ENCODE data around the gene TNN. TPM values are rescaled to one million over a fixed set of nuclear protein-coding genes. Genes with fewer than 3 reads are reported as not detected.

The TNN gene
- total RNA-seq, 1 donor from 2014 or later: not detected

GRCh38 chr1:175171036-175171913 is 103.6 kb downstream of the TNN start:
- intact Hi-C loops (cut with micrococcal nuclease): no loop called here

- intact Hi-C loops (cut with micrococcal nuclease): no loop called here
Measured at GRCh38 chr1:175172503-175172902, 104.9 kb downstream of the TNN start.

GRCh38 chr1:175173531-175173930 is 105.9 kb downstream of the TNN start:
- intact Hi-C loops (cut with micrococcal nuclease): no loop called here

GRCh38 chr1:175174309-175175102 is 106.9 kb downstream of the TNN start:
- intact Hi-C loops (cut with micrococcal nuclease): no loop called here

GRCh38 chr1:175176246-175176645 is 108.6 kb downstream of the TNN start:
- intact Hi-C loops (cut with micrococcal nuclease): no loop called here

GRCh38 chr1:175178056-175178455 is 110.4 kb downstream of the TNN start:
- intact Hi-C loops (cut with micrococcal nuclease): no loop called here

- intact Hi-C loops (cut with micrococcal nuclease): no loop called here
Measured at GRCh38 chr1:175178456-175178855, 110.8 kb downstream of the TNN start.

GRCh38 chr1:175179837-175180590 is 112.4 kb downstream of the TNN start:
- intact Hi-C loops (cut with micrococcal nuclease): loop anchor here (10.0 kb wide), 1 partner anchor 55 kb away; no protein-coding TSS in a partner anchor

- intact Hi-C loops (cut with micrococcal nuclease): loop anchor here (10.0 kb wide), 1 partner anchor 53 kb away; no protein-coding TSS in a partner anchor
Measured at GRCh38 chr1:175182201-175182746, 114.6 kb downstream of the TNN start.

- intact Hi-C loops (cut with micrococcal nuclease): loop anchor here (10.0 kb wide), 1 partner anchor 51 kb away; no protein-coding TSS in a partner anchor
Measured at GRCh38 chr1:175183586-175183985, 116.0 kb downstream of the TNN start.

- intact Hi-C loops (cut with micrococcal nuclease): loop anchor here (10.0 kb wide), 1 partner anchor 49 kb away; no protein-coding TSS in a partner anchor
Measured at GRCh38 chr1:175185903-175186302, 118.3 kb downstream of the TNN start.

- intact Hi-C loops (cut with micrococcal nuclease): loop anchor here (10.0 kb wide), 1 partner anchor 48 kb away; no protein-coding TSS in a partner anchor
Measured at GRCh38 chr1:175186433-175187160, 119.0 kb downstream of the TNN start.

GRCh38 chr1:175188936-175189335 is 121.3 kb downstream of the TNN start:
- intact Hi-C loops (cut with micrococcal nuclease): loop anchor here (2.0 to 10.0 kb wide), 2 partner anchors 46 to 166 kb away; partner anchors contain the start of gene MRPS14

GRCh38 chr1:175191659-175192058 is 124.0 kb downstream of the TNN start:
- intact Hi-C loops (cut with micrococcal nuclease): loop anchor here (1.0 to 10.0 kb wide), 5 partner anchors 20 to 1013 kb away; partner anchors contain the start of genes CACYBP and COP1

- intact Hi-C loops (cut with micrococcal nuclease): loop anchor here (1.0 to 10.0 kb wide), 2 partner anchors 19 to 1013 kb away; partner anchors contain the start of gene COP1
Measured at GRCh38 chr1:175192111-175192629, 124.5 kb downstream of the TNN start.

GRCh38 chr1:175192630-175193526 is 125.2 kb downstream of the TNN start, which contains the start of gene KIAA0040:
KIAA0040 (minus strand) TSS chr1:175192776; CDS start chr1:175161013, 31,763 bp downstream.
- intact Hi-C loops (cut with micrococcal nuclease): loop anchor here (1.0 to 10.0 kb wide), 2 partner anchors 18 to 1012 kb away; partner anchors contain the start of gene COP1

- intact Hi-C loops (cut with micrococcal nuclease): loop anchor here (10.0 kb wide), 1 partner anchor 1011 kb away; the partner anchor contains the start of gene COP1
Measured at GRCh38 chr1:175193527-175193910, 125.9 kb downstream of the TNN start.

GRCh38 chr1:175195281-175195680 is 127.6 kb downstream of the TNN start:
- intact Hi-C loops (cut with micrococcal nuclease): loop anchor here (10.0 kb wide), 1 partner anchor 1010 kb away; the partner anchor contains the start of gene COP1
